Stimulated activated CD4-positive, alpha-beta T cell treated with anti-CD3 and anti-CD28 coated beads, Interleukin-1b, Interleukin-23, amount 100 ng/mL, for 4 hours (primary cell): Measurements from ENCODE around the gene GSTM3.
"Not testable (repeated sequence)": the region's sequence is repeated elsewhere in the genome, so short reads cannot be mapped to it uniquely, and the experiment has no call there.

Experiments used
- DNase-seq, 2 donors: peaks; one replicate each; pipeline ENCODE4 v3.0.0-alpha.2; 2020; ENCODE audit warnings: low read depth in 2 of 2

The GSTM3 gene

GRCh38 chr1:109697861-109698260 lies 43.0 kb downstream of the GSTM3 start:
- not testable (repeated sequence) for DNase-seq

- DNase-seq, result no peak
These were observed 43.8 kb downstream of the GSTM3 start for GRCh38 chr1:109697066-109697465.

GRCh38 chr1:109695138-109695537 lies 45.7 kb downstream of the GSTM3 start:
- not testable (repeated sequence) for DNase-seq

- DNase-seq, result not testable (repeated sequence)
These were observed 46.4 kb downstream of the GSTM3 start for GRCh38 chr1:109694400-109694799.

- no peak for DNase-seq
These were observed 49.1 kb downstream of the GSTM3 start for GRCh38 chr1:109691759-109692158.

GRCh38 chr1:109689844-109690405 lies 50.9 kb downstream of the GSTM3 start:
- no peak for DNase-seq

- peak in 1 of 2 donors; percentile 76 for DNase-seq
These were observed 53.0 kb downstream of the GSTM3 start, which contains the start of gene GSTM1 for GRCh38 chr1:109687641-109688499. Gene GSTM1, plus strand, starts transcription at chr1:109687817. Its CDS starts 57 bp downstream, at chr1:109687874.

- not testable (repeated sequence) for DNase-seq
These were observed 53.7 kb downstream of the GSTM3 start for GRCh38 chr1:109687109-109687508.

GRCh38 chr1:109685890-109686289 lies 54.9 kb downstream of the GSTM3 start:
- not testable (repeated sequence) for DNase-seq

GRCh38 chr1:109685399-109685798 lies 55.4 kb downstream of the GSTM3 start:
- not testable (repeated sequence) for DNase-seq

GRCh38 chr1:109684777-109685176 lies 56.1 kb downstream of the GSTM3 start:
- DNase-seq, result not testable (repeated sequence)
